ENCODE measurements around the gene SAMD13. TPM values are rescaled to one million over a fixed set of nuclear protein-coding genes. Genes with fewer than 3 reads are reported as not detected.

SAMD13 gene
- total and polyA plus RNA-seq, 10 of the 15 experiments (the other 5 are each of a cell fraction or from before 2014, with no cell fraction given), result 0.81 to 1.9 (median 1.2) TPM; not detected in 1

DNA sequence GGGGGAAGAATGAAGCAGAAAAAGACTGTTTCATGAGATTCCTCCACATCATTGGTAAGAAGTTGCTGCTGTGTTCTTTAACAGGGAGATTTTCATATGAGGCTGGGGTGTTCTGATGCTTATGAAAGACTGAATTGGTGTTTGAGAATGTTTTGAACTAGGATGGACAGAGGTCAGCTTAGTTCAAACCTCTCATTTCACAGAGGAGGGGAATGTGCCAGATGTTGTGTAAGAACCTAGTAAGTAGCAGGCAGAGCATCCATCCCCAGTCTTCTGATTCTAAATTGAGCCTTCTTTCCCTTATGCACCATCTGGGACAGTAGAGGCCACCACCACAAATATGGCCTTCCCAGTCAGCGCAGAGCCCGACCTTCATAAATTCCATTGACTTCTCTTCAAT lies 43.7 kb downstream of the SAMD13 start:
- DNase-seq (ENCODE audit: low read depth, low spot score) (no peak), ATAC-seq (no peak), FAIRE-seq (no peak)
- in situ Hi-C loops (cut with MboI), result no loop called here
- no peak for TF ChIP-seq SMARCA5 (IDR thresholded peaks at IDR 0.05)
- TF ChIP-seq, protein P1, sequence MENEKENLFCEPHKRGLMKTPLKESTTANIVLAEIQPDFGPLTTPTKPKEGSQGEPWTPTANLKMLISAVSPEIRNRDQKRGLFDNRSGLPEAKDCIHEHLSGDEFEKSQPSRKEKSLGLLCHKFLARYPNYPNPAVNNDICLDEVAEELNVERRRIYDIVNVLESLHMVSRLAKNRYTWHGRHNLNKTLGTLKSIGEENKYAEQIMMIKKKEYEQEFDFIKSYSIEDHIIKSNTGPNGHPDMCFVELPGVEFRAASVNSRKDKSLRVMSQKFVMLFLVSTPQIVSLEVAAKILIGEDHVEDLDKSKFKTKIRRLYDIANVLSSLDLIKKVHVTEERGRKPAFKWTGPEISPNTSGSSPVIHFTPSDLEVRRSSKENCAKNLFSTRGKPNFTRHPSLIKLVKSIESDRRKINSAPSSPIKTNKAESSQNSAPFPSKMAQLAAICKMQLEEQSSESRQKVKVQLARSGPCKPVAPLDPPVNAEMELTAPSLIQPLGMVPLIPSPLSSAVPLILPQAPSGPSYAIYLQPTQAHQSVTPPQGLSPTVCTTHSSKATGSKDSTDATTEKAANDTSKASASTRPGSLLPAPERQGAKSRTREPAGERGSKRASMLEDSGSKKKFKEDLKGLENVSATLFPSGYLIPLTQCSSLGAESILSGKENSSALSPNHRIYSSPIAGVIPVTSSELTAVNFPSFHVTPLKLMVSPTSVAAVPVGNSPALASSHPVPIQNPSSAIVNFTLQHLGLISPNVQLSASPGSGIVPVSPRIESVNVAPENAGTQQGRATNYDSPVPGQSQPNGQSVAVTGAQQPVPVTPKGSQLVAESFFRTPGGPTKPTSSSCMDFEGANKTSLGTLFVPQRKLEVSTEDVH (IDR thresholded peaks at IDR 0.05; ENCODE audit: low read depth, partially characterized antibody), result no peak
- no peak for TF ChIP-seq RELA (IDR thresholded peaks at IDR 0.05; ENCODE audit: borderline replicate concordance, partially characterized antibody)
- TF ChIP-seq MTA3 (IDR thresholded peaks at IDR 0.05; ENCODE audit: borderline replicate concordance, low read length), result no peak
- no peak for TF ChIP-seq ZSCAN29 (IDR thresholded peaks at IDR 0.05)
- TF ChIP-seq MEF2A (IDR thresholded peaks at IDR 0.05; ENCODE audit: insufficient read depth, low read depth, low read length), result no peak
- TF ChIP-seq LARP7 (IDR thresholded peaks at IDR 0.05), result no peak
- TF ChIP-seq, protein P2, sequence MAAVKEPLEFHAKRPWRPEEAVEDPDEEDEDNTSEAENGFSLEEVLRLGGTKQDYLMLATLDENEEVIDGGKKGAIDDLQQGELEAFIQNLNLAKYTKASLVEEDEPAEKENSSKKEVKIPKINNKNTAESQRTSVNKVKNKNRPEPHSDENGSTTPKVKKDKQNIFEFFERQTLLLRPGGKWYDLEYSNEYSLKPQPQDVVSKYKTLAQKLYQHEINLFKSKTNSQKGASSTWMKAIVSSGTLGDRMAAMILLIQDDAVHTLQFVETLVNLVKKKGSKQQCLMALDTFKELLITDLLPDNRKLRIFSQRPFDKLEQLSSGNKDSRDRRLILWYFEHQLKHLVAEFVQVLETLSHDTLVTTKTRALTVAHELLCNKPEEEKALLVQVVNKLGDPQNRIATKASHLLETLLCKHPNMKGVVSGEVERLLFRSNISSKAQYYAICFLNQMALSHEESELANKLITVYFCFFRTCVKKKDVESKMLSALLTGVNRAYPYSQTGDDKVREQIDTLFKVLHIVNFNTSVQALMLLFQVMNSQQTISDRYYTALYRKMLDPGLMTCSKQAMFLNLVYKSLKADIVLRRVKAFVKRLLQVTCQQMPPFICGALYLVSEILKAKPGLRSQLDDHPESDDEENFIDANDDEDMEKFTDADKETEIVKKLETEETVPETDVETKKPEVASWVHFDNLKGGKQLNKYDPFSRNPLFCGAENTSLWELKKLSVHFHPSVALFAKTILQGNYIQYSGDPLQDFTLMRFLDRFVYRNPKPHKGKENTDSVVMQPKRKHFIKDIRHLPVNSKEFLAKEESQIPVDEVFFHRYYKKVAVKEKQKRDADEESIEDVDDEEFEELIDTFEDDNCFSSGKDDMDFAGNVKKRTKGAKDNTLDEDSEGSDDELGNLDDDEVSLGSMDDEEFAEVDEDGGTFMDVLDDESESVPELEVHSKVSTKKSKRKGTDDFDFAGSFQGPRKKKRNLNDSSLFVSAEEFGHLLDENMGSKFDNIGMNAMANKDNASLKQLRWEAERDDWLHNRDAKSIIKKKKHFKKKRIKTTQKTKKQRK (IDR thresholded peaks at IDR 0.05; ENCODE audit: low read depth, low read length), result no peak
- no peak for TF ChIP-seq ZNF274 (IDR thresholded peaks at IDR 0.05; ENCODE audit: insufficient read depth, insufficient read length)
- CTCF ChIA-PET, result interaction anchor here (1.1 kb wide), 1 partner anchor 36 kb away, joined by 4 read pairs; no protein-coding TSS in a partner anchor
- Histone ChIP-seq H3K4me3 (no peak overlapping the region), H3K9me3 (replicated peaks; ENCODE audit: control insufficient read depth, insufficient read depth, low read length) (no peaks in the 10 kb centered on the region; the same call in 2 of the 3 replicates), H2AFZ (ENCODE audit: control insufficient read depth, low read depth, low read length) (no peak overlapping the region), H3K4me2 (ENCODE audit: control insufficient read depth, insufficient read depth) (no peak overlapping the region), H3K27me3 (replicated peaks in 1 of 2; ENCODE audit: control insufficient read depth in 2 of 2, insufficient read depth in 2 of 2, low read length in 1 of 2) (no peaks in the 10 kb centered on the region), H3K79me2 (ENCODE audit: control insufficient read depth, insufficient read depth, low read length) (no peaks in the 10 kb centered on the region), H3K4me1 (ENCODE audit: control insufficient read depth, insufficient read depth, low read length) (no peaks in the 10 kb centered on the region), H3K36me3 (ENCODE audit: control insufficient read depth in 2 of 2, insufficient read depth in 2 of 2, low read length in 1 of 2) (no peaks in the 10 kb centered on the region), H4K20me1 (ENCODE audit: control insufficient read depth, insufficient read depth) (no peaks in the 10 kb centered on the region), H3K9ac (ENCODE audit: control insufficient read depth, insufficient read depth, low read length) (no peak overlapping the region), H3K27ac (ENCODE audit: control insufficient read depth, insufficient read depth) (no peak overlapping the region)
- SMC1A ChIA-PET (ENCODE audit: uncharacterized antibody, unreplicated experiment), result interaction anchor here (1.0 kb wide), 1 partner anchor 24 kb away, joined by 3 read pairs; no protein-coding TSS in a partner anchor
- no TSS peak for BruUV-seq (replicated peaks)
- intact Hi-C loops (cut with micrococcal nuclease; ENCODE audit: unreplicated experiment), result no loop called here
- POLR2A ChIA-PET, result no interaction called here
- WGBS (ENCODE audit: insufficient coverage, insufficient replicate concordance, low lambda C conversion rate, missing lambda C conversion rate), result 25% methylated on average over 2 of the region's 2 CpGs
- RAD21 ChIA-PET (ENCODE audit: unreplicated experiment), result no interaction called here

Measured in GM12878 (cell line).